T1000 (cell line): Measurements from ENCODE around the gene PPP1R12B.
"Not testable (repeated sequence)": the region's sequence is repeated elsewhere in the genome, so short reads cannot be mapped to it uniquely, and the experiment has no call there.

ENCODE experiments used
- DNase-seq: peaks from one replicate; lab custom pipeline; 2025; ENCODE audit warnings: mixed read lengths; lab: John Stamatoyannopoulos, UW

PPP1R12B gene

DNA sequence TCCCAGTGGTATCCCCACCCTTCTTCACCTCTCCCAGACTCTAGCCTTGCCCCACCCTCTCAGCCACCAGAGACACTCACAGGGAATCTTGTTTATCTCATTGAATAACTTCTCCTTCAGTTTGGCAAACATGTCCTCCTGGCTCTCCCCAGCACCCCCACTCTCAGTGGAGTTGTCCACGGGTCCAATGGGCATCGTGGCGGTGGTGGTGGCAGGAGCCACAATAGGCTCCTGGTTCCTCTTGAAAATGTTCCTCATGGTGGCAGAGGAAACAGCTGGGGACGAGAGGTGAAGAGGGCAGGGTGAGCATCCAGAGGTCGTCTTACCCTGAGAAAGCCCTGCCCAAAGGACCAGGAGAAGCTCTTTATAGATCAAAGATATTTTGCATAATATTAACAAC lies 257.0 kb downstream of the PPP1R12B start:
- DNase-seq, result no peak

DNA sequence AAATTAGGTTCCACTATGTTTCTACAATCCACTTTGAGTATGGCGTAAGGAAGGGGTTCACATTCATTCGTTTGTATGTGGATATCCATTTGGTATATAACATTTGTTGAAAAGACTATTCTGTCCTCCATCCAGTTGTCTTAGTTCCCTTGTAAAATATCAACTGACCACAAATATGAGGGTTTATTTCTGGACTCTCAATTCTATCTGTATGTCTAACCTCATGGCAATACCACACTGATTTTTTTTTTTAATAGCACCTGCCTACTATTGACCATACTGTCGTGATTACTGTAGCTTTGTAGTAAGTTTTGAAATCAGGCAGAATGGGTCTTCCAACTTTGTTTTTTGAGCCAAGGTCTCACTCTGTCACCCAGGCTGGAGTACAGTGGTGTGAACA lies 263.5 kb downstream of the PPP1R12B start:
- DNase-seq, result not testable (repeated sequence)

DNA sequence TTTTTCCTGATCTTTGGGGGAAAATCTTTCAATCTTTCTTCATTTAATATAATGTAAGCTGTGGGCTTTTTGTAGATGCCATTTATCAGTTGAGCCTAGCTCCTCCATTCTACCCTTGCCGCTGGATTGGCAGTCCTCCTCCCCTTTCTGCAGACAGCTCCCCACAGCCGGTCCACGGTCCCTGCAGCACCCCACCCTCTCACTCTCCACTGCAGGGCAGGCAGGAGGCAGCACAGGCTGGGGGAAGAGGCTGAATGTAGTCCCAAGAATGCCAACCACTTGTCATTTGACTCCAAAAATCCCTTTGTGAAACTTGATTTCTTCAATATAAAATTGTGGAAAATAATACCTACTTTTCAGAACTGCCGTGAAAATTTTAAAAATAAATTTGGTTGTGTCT lies 265.1 kb downstream of the PPP1R12B start:
- DNase-seq, result no peak

DNA sequence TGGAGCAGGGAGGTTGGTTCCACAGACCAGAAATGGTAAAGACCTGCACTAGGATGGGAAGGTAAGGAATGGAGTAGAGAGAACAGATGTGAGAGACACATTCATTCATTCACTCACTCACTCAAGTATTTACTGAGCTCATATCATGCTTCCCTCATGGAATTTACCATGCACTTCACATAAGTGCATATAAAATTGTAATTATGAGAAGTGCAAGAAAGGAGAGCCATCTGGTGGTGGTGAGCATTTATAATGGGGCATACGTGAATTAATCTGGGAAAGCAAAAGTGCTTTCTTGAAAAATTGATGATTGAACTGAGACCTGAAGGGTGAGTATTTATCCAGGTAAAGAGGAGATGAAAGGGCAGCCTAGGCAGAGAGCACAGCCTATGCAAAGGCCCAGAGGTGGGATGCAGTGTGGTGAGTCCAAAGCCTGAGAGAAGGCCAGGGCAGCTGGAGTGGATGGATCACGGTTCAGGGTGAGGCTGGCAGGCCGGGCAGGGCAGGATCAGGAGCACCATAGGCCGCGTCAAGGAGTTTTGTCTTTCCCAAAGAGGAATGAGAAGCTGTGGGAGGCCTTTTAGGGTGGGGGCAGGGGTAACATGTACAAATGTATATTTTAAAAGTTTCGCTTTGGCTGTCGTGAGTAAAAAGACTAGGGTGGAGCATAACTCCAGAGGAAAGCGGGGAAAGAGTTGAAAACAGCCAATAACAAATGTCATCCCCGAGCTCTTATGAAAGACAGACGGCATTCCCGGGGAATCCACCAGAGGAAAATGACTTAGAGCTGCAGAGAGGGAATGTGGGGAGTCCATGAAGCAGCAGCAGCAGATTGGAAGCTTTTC lies 266.1 kb downstream of the PPP1R12B start:
- not testable (repeated sequence) for DNase-seq

DNA sequence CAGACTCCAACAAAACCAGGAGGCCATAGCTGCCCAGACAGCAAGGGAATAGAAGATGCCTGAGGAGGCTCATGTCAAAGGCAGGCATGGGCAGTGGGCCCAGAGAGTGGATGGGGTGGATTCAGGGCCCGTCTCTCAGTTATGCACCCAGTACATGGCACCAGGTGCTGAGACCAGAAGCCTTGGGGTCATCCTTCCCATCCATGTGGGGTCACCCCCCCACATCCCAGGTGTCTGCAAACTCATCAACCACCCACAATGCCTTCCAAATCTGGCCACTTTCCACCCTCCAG lies 266.7 kb downstream of the PPP1R12B start:
- not testable (repeated sequence) for DNase-seq

DNA sequence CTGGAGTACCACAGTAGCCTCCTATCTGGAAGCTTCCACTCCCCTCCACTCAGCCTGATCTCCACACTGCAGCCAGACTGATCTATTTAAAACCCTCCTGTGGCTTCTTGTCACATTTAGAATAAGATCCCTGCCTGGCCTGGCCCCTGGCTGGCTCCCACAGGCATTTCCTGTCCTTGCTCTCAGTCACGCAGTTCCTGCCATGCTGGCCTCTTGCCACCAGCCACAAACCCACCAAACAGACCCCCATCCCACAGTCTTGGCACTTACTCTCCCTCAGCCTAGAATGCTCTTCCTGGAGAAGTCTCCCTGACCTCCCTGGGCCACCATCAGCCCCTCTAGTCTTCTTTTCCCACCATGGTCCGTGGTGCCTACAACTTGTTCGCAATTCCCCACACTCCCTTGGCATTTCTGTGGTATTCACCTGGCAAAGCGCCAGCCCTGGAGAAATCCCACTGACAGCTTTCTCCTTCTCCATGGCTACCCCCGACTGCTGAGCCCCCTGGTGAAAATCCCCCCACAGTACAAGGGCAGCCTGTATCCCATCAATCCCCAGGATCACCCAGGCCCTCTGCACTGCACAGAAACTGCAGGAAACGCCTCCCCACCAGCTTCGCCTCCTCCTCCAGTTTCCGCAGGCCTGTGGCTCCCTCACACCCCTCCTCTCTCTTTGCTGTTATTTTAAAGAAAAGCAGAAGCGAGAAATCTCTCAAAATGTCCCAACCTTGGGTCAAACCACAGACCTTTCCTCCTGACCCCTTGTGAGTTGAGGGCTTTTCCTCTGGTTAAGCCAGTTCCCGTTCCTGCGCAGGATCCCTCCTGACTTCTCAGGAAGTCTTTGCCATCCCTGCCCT lies 267.2 kb downstream of the PPP1R12B start:
- DNase-seq, result peak; percentile 26

DNA sequence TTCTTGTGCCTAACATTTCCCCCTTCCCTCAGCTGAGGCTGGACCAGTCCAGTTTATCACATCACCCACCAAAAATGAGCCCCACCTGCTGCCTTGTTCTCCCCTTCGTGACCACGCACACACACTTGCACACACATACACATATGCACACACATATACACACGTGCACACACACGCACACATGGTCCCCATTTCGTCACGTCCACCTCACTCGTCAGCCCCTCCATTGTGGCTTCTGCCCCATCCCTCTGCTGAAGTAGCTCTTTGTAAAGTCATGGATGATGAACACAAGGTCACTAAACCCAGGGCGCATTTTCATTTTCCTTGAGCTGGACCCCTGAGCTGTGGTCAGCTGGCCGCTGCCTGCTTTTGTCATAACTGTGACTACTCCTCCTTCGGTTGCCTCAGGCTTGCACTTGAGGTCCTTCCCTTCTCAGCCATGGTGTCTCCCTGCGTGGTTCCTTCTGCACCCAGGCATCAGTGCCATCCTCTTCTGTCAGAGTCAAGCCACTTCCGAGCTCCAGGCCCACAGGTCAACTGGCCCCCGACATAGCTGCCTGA lies 267.9 kb downstream of the PPP1R12B start:
- no peak for DNase-seq

DNA sequence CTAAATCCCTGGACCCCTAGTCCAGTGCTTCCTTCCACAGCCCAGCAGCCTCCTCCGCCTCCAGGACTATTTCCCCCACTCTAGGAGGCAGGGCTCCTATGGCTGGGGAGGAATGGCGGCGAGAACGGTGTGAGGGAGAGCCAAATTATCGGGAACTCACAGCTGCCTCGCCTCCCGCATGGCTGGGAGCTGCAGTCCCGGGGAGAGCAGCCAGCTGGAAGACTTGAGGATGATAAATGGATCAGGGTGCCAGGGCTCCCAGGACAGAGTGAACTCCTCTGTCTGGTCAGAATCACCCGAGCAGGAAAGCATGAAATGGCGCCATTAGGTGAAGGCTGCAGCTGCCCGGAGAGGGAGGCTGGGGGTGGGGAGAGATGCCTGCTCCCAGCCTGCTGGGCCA lies 270.5 kb downstream of the PPP1R12B start:
- not testable (repeated sequence) for DNase-seq

DNA sequence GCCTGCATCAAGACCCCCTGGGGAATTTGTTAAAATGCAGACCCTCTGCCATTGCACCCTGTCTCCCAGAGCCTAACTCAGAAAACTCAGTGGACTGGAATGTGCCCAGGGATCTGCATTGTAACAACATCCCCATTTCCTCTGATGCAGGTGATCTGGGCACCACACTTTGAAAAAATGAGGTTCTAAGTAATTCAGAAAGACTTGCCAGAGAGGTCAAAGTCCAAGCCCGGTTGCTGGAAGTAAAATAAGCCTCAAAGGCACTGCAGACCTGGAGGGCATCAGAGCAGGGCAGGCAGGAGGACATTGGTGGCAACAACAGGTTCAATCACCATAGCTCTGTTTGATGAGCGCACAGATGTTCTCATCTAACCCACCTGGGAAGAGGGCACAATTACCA lies 271.0 kb downstream of the PPP1R12B start:
- no peak for DNase-seq

DNA sequence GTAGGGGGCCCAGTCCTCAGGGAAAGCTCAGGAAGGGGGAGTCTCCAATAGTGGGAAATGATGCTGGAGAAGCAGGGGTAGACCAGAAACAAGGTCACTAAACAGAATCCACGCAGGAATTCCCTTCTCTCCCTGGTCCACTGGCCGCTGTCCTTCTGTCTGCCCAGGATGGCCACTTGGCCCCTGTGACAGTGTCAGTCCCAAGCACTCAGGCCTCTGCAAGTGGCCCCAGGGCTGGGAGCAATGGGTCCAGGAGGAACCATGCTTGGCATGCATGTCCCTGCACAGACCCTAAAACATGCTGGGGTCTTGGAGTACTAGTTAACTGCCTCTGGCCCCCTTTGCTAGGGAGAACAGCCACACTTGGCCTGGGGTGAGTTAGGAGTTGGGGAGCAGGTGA lies 271.5 kb downstream of the PPP1R12B start:
- not testable (repeated sequence) for DNase-seq

DNA sequence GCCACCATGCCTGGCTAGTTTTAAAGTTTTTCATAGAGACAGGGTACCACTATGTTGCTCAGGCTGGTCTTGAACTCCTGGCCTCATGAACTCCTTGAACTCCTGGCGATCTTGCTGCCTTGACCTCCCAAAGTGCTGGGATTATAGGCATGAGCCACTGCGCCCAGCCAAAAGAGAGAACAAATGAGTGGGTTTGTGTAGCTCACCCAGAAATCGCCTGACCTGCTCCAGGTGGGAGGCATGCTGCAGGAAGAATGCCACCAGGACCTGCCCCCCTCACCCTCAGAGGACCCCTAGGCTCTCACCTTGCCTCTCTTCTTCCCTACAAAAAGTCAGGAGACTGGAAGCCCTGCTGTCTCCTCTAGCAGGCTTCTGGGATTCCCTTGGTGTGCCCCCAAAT lies 272.9 kb downstream of the PPP1R12B start:
- no peak for DNase-seq

DNA sequence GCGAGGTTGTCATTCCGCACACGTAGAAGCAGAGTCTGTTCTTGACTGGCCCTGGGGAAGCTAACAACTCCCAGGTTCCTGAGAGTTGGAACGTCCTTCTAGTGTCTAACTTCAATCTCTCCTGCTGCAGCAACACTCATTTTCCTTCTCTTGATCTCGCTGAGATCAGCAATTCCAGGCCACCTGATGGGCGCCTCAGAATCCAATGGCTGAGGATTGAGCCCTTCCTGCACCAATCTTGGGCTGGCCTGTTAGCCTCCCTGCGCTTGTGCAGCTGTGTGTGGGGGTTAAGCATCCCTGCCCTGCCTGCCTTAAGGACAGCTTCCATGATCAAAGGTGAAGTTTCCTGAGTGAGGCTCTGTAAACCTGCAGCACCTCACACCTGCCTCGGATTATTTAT lies 273.9 kb downstream of the PPP1R12B start:
- no peak for DNase-seq

DNA sequence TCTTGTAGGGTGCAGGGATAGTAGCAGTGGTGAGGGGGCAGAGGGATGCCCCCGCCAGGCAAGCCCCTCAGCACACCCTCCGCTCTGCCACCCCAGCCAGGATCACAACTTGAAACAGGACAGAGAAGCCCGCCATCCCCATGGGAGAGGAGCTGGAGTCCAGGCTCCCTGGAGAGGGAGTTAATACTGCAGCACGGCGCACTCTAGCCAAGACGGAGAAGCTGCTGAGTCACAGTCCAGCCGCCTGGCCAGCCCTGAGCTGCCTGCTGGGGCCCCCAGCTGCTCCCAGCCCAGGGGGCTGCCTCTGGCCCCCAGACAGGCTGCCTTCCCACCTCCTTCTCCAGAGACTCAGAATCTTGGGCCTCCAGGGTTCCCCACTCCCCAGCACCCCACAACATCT lies 274.6 kb downstream of the PPP1R12B start:
- no peak for DNase-seq

DNA sequence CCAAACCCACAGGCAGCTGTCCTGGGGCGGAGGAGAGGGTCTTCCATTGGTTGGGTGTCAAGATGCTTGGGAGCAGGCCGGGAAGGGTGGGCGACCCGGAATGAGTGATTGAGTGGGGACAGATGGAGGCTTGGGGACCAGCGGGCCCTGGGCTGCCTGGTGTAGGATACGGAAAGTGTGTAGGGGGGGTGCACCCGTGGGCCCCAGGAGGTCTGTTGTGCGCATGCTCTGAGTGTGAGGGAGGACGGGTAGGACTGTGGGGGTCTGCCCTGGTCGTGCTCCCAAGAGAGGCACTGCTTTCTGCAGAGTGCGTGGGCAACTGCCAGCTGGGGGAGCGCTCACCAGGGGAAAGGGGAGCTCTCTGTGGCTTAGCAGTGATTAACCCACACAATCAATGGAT lies 275.0 kb downstream of the PPP1R12B start:
- not testable (repeated sequence) for DNase-seq

DNA sequence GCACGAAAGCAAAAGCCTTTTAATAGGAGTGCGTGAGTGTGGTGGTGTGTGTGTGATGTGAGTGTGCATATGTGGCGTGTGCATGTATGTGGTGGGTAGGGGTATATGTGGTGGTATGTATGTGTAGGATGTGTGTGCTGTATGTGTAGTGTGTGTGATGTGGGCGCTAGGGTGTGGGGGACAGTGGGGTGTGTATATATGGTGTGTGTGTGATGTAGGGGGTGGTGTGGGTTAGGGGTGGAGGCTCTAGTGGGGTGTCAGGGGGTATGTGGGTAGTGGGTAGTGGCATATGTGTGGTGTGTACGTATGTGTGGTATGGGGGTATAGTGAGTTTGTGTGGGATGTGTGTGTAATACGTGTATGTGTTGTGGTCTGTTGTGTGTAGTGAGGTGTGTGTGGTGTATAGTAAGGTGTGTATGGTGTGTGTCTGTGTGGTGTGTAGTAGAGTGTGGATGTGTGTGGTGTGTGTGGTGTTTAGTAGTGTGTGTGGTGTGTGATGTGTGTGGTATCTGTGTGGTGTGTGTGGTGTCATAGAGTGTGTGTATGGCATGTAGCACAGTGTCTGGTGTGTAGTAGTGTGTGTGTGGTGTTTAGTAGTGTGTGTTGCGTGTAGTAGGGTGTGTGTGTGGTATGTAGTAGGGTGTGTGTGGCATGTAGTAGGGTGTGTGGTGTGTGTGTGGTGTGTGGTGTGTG lies 275.7 kb downstream of the PPP1R12B start:
- no peak for DNase-seq

DNA sequence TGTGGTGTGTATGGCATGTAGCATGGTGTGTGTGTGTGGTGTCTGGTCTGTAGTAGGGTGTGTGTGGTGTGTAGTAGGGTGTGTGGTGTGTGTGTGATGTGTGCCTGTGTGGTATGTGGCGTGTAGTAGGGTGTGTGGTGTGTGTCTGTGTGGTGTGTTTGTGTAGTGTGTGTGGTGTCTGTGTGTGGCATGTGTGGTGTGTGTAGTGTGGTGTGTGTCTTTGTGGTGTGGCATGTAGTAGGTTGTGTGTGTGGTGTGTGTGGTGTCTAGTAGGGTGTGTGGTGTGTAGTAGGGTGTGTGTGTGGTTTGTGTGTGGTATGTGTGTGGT lies 276.2 kb downstream of the PPP1R12B start:
- no peak for DNase-seq

DNA sequence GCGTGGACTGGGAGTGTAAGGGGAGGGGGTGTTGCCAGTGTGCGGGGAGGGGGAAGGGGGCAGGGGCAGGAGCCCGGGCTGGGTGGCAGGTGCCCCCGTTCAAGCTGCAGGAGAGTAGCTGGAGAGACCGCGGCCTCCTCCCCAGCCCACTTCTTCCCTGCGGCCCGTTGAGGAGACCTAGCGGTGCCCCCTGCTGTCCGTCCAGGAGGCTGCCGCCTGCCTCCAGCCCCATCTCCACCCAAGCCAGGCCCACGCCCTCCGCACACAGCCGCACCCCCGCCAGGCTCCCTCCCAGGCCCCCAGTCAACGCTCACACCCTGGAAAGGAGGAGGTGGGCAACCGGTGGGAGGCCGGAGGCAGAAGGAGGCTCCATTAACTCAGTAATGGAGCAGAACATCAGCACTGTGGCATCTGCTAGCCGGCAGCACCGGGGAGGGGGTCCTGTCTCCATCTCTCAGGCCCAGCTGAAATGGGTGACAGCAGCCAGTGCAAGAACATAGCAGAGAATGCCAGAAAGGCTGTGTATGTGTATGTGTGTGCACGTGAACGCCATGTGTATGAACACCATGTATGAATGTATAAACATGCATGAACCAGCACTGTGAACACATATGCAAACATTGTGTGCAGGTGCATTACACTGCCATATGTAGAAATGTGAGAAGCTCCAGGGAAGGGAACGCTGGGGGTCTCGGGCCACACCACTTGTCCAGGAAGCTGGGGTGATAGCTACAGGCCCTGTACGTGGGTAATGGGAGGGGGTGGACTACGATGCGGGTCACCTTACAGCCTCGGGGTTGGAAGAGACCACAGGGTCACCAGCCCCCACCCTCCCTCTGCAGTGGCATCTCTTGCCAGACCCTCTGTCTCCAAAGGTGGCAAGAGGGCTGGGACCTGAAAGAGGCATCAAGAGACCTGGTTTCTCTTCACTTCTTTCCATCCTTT lies 277.2 kb downstream of the PPP1R12B start:
- DNase-seq, result peak; percentile 50

DNA sequence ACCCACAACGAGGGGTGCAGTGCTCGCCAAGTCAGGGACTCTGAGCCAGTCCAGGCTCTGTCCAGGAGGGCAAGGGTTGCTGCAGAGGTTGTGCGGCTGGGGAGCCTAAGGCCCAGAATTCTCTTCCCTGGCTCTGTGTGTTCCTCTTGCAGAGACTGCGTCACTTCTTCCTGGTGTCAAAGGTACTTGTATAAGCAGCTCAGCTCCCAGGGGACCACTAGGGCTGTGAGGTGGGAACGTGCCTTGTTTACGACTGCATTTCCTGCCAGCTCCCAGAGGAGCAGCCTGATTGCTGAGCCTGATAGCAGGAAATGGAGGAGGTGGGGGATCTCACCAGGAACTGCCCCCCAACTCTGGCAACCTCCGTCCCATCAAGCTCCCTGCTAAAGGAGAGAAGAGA lies 278.5 kb downstream of the PPP1R12B start:
- DNase-seq, result not testable (repeated sequence)

DNA sequence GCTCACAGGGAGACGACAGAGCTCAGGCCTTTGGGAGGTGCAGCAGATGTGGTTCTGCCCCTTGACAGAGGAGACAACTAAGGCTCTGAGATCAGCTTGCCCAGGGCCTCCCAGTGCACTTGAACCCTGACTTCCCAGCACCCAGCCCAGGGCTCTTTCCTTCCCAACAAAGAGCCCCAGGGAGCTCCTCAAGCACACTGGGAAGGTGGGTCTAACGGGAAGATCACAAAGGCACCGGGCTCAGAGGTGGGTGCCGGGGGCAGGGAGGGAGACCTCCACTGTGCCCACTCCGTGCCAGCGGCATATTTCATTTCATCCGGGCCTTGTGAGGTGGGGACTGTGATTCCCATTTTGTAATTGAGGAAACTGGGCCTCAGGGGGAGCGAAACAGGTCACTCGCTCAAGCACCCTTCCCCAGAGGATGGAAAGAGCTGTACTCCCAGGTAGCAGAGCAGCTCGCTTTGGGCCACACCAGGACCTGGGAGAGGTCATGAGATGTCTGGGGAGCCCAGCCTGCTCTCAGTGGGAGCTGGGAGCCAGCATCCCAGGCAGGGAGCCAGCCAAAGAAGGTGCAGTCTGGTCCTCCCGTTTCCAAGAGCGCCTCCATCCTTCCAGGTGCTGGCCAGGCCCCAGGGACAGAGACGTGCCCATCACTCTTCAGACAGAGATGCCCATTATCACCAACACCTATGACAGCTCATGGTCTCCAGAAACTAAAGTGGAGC lies 279.5 kb downstream of the PPP1R12B start:
- no peak for DNase-seq

DNA sequence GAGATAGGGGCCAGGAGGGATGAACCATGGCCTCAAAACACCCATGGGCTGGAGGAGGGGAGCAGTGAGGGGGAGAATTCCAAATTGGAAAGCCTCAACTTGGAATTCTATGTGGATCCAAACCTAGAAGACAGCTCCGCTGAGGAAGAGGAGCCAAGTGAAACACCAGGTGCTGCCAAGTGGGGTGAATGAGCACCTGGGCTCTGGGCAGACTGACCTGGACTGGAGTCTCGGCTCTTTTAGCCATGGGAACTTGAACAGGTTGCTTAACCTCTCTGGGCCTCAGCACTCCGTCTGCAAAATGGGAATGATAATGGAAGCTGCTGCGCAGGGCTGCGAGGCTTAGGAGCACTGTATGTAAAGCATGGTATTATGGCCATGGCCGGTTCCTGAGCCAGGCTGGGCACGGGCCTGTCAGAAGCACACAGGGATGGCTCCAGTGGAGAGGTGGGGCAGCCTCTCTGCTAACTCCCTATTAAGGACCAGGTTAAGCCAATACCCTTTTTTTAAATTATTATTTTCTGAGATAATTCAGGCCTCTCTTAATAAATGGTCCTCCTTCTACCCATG lies 280.2 kb downstream of the PPP1R12B start:
- DNase-seq, result no peak
